Coronary artery (tissue), 2 donors: Measurements from ENCODE around the gene TRUB1.
A peak's percentile ranks its signal among the peaks of the same experiment; 100 is the strongest.
"Not testable (repeated sequence)": the region's sequence is repeated elsewhere in the genome, so short reads cannot be mapped to it uniquely, and the experiment has no call there.

ENCODE experiments used
- DNase-seq: peaks from one replicate; pipeline ENCODE4 v3.0.0-alpha.2; 2017; ENCODE audit warnings: low spot score
- H3K27ac ChIP-seq, 2 donors: fragments of 200-600 bp; sonication (generic); one replicate each; pipeline ENCODE4 v1.5.1; 2016 to 2019
- H3K4me3 ChIP-seq: fragments of 200-600 bp; sonication (generic); 2 replicates; pipeline ENCODE4 v1.5.1; 2016; ENCODE audit warnings: mild to moderate bottlenecking, moderate library complexity
- TF ChIP-seq, protein P1 (sequence below): fragments of 200-600 bp; sonication (generic); IDR thresholded peaks from one replicate; pipeline ENCODE4 v1.5.1; 2019; ENCODE audit warnings: antibody characterized with exemption

TRUB1 gene

GRCh38 chr10:114932225-114932624, 5.8 kb upstream of the TRUB1 start:
- TF ChIP-seq, protein P1, sequence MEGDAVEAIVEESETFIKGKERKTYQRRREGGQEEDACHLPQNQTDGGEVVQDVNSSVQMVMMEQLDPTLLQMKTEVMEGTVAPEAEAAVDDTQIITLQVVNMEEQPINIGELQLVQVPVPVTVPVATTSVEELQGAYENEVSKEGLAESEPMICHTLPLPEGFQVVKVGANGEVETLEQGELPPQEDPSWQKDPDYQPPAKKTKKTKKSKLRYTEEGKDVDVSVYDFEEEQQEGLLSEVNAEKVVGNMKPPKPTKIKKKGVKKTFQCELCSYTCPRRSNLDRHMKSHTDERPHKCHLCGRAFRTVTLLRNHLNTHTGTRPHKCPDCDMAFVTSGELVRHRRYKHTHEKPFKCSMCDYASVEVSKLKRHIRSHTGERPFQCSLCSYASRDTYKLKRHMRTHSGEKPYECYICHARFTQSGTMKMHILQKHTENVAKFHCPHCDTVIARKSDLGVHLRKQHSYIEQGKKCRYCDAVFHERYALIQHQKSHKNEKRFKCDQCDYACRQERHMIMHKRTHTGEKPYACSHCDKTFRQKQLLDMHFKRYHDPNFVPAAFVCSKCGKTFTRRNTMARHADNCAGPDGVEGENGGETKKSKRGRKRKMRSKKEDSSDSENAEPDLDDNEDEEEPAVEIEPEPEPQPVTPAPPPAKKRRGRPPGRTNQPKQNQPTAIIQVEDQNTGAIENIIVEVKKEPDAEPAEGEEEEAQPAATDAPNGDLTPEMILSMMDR, result no peak
- DNase-seq, result no peak
- H3K27ac ChIP-seq, result no peak overlapping the region
- H3K4me3 ChIP-seq, result no peak overlapping the region

DNA sequence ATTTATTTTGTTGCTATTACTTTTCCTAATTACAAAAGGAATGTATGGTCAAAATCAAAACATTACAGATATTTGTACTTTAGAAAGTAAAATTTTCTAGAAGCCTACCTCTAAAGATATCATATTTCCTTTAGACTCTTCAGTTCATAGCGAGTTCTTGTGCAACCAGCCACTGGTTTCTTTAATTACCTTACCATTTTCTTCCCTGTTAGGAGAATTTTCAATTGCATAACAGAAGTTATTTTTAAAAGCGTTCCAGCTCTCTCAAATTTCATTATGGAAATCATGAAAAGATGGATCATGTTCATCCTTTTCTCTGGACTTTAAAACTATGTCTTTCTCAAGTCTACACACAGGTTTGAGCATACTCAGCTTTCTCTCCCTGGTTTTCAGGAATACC, 5.0 kb upstream of the TRUB1 start:
- TF ChIP-seq, protein P1, result no peak
- no peak overlapping the region for H3K4me3 ChIP-seq
- no peak for DNase-seq
- no peak overlapping the region for H3K27ac ChIP-seq

DNA sequence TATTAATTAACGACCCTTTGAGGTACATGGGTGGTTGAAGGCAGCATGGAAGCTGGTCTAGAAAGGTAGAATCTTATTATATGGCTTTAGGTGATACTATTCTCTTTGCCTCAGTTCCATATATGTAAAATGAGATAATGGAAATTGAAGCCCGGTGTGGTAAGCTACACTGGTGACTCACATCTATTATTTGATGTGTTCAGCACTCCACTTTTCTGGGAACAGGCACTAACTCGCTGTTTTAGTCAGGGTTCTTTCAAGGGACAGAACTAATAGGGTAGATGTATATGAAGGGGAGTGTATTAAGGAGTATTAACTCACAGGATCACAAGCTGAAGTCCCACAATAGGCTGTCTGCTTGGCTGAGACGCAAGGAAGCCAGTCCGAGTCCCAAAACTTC, 4.4 kb upstream of the TRUB1 start:
- Histone ChIP-seq H3K4me3 (no peak overlapping the region), H3K27ac (no peak overlapping the region)
- no peak for DNase-seq
- TF ChIP-seq, protein P1, result no peak

DNA sequence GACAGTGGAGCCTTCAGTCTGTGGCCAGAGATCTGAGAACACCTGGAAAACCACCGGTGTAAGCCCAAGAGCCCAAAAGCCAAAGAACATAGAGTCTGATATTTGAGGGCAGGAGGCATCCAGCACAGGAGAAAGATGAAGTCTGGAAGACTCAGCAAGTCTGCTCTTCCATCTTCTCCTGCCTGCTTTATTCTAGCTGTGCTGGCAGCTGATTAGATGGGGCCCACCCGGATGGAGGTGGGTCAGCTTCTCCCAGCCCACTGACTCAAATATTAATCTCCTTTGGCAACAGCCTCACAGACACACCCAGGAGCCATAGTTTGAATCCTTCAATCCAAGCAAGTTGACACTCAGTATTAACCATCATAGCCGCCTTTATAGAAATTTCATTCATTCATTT, 4.0 kb upstream of the TRUB1 start:
- DNase-seq, H3K27ac ChIP-seq, H3K4me3 ChIP-seq: not testable (repeated sequence)

DNA sequence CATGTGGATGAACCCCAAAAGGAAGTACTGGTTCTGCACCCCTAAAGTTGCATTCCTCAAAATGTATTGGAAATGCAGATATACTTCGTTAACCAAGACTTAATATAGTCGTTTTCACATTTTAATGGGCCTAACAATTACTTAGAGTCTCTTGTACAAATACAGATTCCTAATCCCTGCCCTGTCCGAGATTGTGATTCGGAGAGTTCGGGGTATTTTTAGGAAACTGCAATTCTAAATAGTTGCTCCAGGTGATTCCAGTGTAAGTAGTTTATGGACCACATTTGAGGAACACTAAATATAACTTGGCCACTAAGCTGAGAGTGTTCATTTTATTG, 830 bp downstream of the TRUB1 start:
- peak overlapping the region in 1 of 2 donors; percentile 78 for H3K27ac ChIP-seq
- no peak for DNase-seq
- TF ChIP-seq, protein P1, result no peak
- H3K4me3 ChIP-seq, result peak overlapping the region; percentile 81

DNA sequence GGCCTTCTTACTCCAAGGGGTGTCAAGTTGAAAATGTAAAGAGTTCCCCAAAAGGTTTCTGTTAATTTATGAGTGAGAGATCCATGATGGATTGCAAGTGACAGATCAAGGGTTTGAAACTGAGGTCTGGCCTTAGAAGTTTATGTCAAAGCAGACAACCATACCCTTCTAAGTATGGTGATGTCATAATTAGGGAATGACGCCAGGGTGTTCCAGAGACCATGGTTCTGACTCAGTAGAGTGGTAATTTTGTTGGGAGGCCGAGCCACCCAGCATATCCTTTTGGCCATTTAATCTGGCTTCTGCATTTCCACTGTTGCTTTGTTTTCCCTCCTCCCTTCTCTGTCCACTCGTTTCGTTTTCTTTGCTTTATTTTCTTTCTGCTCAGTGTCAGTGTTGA, 2.7 kb downstream of the TRUB1 start:
- DNase-seq, result no peak
- TF ChIP-seq, protein P1, result no peak
- no peak overlapping the region for H3K4me3 ChIP-seq
- no peak overlapping the region for H3K27ac ChIP-seq

GRCh38 chr10:114943000-114943399, 5.0 kb downstream of the TRUB1 start:
- DNase-seq, result no peak
- TF ChIP-seq, protein P1, result no peak
- Histone ChIP-seq H3K27ac (no peak overlapping the region), H3K4me3 (no peak overlapping the region)

- DNase-seq, result no peak
- no peak overlapping the region for H3K4me3 ChIP-seq
- TF ChIP-seq, protein P1, result no peak
- H3K27ac ChIP-seq, result no peak overlapping the region
Observed at GRCh38 chr10:114953047-114953446, 15.1 kb downstream of the TRUB1 start.
